Suprapubic skin (tissue), 4 donors: ENCODE data around the gene KY.
"Not testable (repeated sequence)": the region's sequence is repeated elsewhere in the genome, so short reads cannot be mapped to it uniquely, and the experiment has no call there.

Experiments used
- EP300 ChIP-seq: sonication (generic); formaldehyde crosslinking; IDR thresholded peaks from one replicate; pipeline ENCODE4 v1.6.1; 2017; ENCODE audit warnings: antibody characterized with exemption
- POLR2A ChIP-seq, 2 donors: fragments of 450-650 bp; IDR thresholded peaks; one replicate each; pipeline ENCODE4 v1.6.1; 2017; ENCODE audit warnings: antibody characterized with exemption in 2 of 2, mild to moderate bottlenecking in 2 of 2, moderate library complexity in 2 of 2
- POLR2AphosphoS5 ChIP-seq, 3 donors: sonication (generic); formaldehyde crosslinking; IDR thresholded peaks; one replicate each; pipeline ENCODE4 v1.6.1; 2017; ENCODE audit warnings: antibody characterized with exemption in 3 of 3
- TF ChIP-seq, protein P1 (sequence below), 2 donors: fragments of 200-600 bp in 1 of 2; fragments of 450-650 bp in 1 of 2; sonication (generic) in 1 of 2; IDR thresholded peaks; one replicate each; pipeline ENCODE4 v1.5.1; 2016 to 2019; ENCODE audit warnings: antibody characterized with exemption in 2 of 2, mild to moderate bottlenecking in 1 of 2, moderate library complexity in 1 of 2

DNA sequence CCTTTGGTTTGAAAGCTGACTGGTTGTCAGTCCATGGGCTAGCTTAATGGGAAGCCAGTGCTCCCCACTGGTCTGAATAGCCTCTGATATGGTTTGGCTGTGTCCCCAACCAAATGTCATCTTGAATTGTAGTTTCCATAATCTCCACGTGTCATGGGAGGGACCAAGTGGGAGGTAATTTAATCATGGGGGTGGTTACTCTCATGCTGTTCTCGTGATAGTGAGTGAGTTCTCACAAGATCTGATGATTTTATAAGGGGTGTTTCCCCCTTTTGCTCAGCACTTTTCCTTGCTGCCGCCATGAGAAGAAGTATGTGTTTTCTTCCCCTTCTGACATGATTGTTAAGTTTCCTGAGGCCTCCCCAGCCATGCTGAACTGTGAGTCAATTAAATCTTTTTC lies 55.8 kb downstream of the KY start:
- TF ChIP-seq, protein P1, sequence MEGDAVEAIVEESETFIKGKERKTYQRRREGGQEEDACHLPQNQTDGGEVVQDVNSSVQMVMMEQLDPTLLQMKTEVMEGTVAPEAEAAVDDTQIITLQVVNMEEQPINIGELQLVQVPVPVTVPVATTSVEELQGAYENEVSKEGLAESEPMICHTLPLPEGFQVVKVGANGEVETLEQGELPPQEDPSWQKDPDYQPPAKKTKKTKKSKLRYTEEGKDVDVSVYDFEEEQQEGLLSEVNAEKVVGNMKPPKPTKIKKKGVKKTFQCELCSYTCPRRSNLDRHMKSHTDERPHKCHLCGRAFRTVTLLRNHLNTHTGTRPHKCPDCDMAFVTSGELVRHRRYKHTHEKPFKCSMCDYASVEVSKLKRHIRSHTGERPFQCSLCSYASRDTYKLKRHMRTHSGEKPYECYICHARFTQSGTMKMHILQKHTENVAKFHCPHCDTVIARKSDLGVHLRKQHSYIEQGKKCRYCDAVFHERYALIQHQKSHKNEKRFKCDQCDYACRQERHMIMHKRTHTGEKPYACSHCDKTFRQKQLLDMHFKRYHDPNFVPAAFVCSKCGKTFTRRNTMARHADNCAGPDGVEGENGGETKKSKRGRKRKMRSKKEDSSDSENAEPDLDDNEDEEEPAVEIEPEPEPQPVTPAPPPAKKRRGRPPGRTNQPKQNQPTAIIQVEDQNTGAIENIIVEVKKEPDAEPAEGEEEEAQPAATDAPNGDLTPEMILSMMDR (IDR thresholded peaks at IDR 0.05) = not testable (repeated sequence)
- TF ChIP-seq POLR2A (IDR thresholded peaks at IDR 0.05); POLR2AphosphoS5 (IDR thresholded peaks at IDR 0.05); EP300: not testable (repeated sequence)
